GM19351 (cell line): ENCODE data around the gene IL17RA.
"Not testable (repeated sequence)": the region's sequence is repeated elsewhere in the genome, so short reads cannot be mapped to it uniquely, and the experiment has no call there.

ENCODE experiments used
- ATAC-seq: cut with Tn5 transposase; IDR thresholded peaks from one replicate; pipeline ENCODE4 v1.9.1; 2021; ENCODE audit warnings: mild to moderate bottlenecking, moderate library complexity; ENCODE audit not compliant: unreplicated experiment

Gene IL17RA

GRCh38 chr22:17118342-17118741 is 33.5 kb downstream of the IL17RA start:
- no peak for ATAC-seq

- no peak for ATAC-seq
Measured at GRCh38 chr22:17119481-17120202, 34.8 kb downstream of the IL17RA start.

- no peak for ATAC-seq
Measured at GRCh38 chr22:17120281-17120680, 35.5 kb downstream of the IL17RA start.

GRCh38 chr22:17120711-17121232 is 36.0 kb downstream of the IL17RA start:
- no peak for ATAC-seq

- no peak for ATAC-seq
Measured at GRCh38 chr22:17121233-17122195, 36.7 kb downstream of the IL17RA start, which contains the start of gene TMEM121B. TSS of gene TMEM121B (minus strand) at chr22:17121360. CDS start at chr22:17121127, 233 bp downstream.

GRCh38 chr22:17130199-17130598 is 45.4 kb downstream of the IL17RA start:
- ATAC-seq: no peak

GRCh38 chr22:17131686-17132085 is 46.9 kb downstream of the IL17RA start:
- no peak for ATAC-seq

- ATAC-seq: no peak
Measured at GRCh38 chr22:17132112-17132511, 47.3 kb downstream of the IL17RA start.

- no peak for ATAC-seq
Measured at GRCh38 chr22:17133137-17133536, 48.3 kb downstream of the IL17RA start.

- ATAC-seq: no peak
Measured at GRCh38 chr22:17135153-17135760, 50.5 kb downstream of the IL17RA start.

- no peak for ATAC-seq
Measured at GRCh38 chr22:17137170-17137569, 52.4 kb downstream of the IL17RA start.

GRCh38 chr22:17137861-17138425 is 53.1 kb downstream of the IL17RA start:
- ATAC-seq: no peak

GRCh38 chr22:17138513-17138912 is 53.7 kb downstream of the IL17RA start:
- ATAC-seq: no peak

GRCh38 chr22:17140022-17140421 is 55.2 kb downstream of the IL17RA start:
- ATAC-seq: no peak

GRCh38 chr22:17140826-17141766 is 56.3 kb downstream of the IL17RA start:
- no peak for ATAC-seq

GRCh38 chr22:17143101-17143500 is 58.3 kb downstream of the IL17RA start:
- no peak for ATAC-seq

- no peak for ATAC-seq
Measured at GRCh38 chr22:17143826-17144225, 59.0 kb downstream of the IL17RA start.

- no peak for ATAC-seq
Measured at GRCh38 chr22:17145021-17145680, 60.4 kb downstream of the IL17RA start.

GRCh38 chr22:17147458-17147857 is 62.7 kb downstream of the IL17RA start:
- ATAC-seq: not testable (repeated sequence)
